Stimulated activated CD8-positive, alpha-beta memory T cell treated with anti-CD3 and anti-CD28 coated beads, Interleukin-2, amount 100 ng/mL, for 1 hour (primary cell): Measurements from ENCODE around the gene GPR84.

Experiments
- DNase-seq, 2 donors: peaks; one replicate each; pipeline ENCODE4 v3.0.0-alpha.2; 2020; ENCODE audit warnings: low read depth in 2 of 2

Gene GPR84

GRCh38 chr12:54364413-54364812, at the start of gene GPR84:
Gene GPR84 (minus strand): TSS chr12:54364486. CDS start chr12:54363851, 635 bp downstream.
- DNase-seq: no peak

GRCh38 chr12:54413284-54414190, 49.3 kb upstream of the GPR84 start:
- peak; percentile 61 to 72 for DNase-seq

- DNase-seq: no peak
These were observed 48.5 kb upstream of the GPR84 start for GRCh38 chr12:54412786-54413185.

GRCh38 chr12:54412348-54412747, 48.1 kb upstream of the GPR84 start:
- no peak for DNase-seq

GRCh38 chr12:54411391-54412241, 47.3 kb upstream of the GPR84 start:
- DNase-seq: no peak

- no peak for DNase-seq
These were observed 45.0 kb upstream of the GPR84 start for GRCh38 chr12:54409267-54409666.

GRCh38 chr12:54407183-54407905, 43.1 kb upstream of the GPR84 start:
- no peak for DNase-seq

- no peak for DNase-seq
These were observed 41.3 kb upstream of the GPR84 start for GRCh38 chr12:54405573-54405972.

- DNase-seq: no peak
These were observed 40.8 kb upstream of the GPR84 start for GRCh38 chr12:54405106-54405505.

- DNase-seq: peak; percentile 33 to 35
These were observed 40.0 kb upstream of the GPR84 start for GRCh38 chr12:54404061-54405004.

GRCh38 chr12:54401119-54401518, 36.8 kb upstream of the GPR84 start:
- DNase-seq: no peak

- DNase-seq: peak; percentile 71 to 77
These were observed 34.9 kb upstream of the GPR84 start for GRCh38 chr12:54398995-54399793.

- DNase-seq: no peak
These were observed 33.9 kb upstream of the GPR84 start for GRCh38 chr12:54398218-54398617.

GRCh38 chr12:54397157-54397556, 32.9 kb upstream of the GPR84 start:
- no peak for DNase-seq

GRCh38 chr12:54395545-54395944, 31.3 kb upstream of the GPR84 start:
- DNase-seq: no peak

GRCh38 chr12:54394986-54395385, 30.7 kb upstream of the GPR84 start:
- DNase-seq: no peak

- no peak for DNase-seq
These were observed 30.0 kb upstream of the GPR84 start for GRCh38 chr12:54394281-54394719.

GRCh38 chr12:54393743-54394142, 29.5 kb upstream of the GPR84 start:
- DNase-seq: no peak

- DNase-seq: no peak
These were observed 28.9 kb upstream of the GPR84 start for GRCh38 chr12:54393207-54393609.
